Measurements from ENCODE around the gene MYLK3. TPM values are rescaled to one million over a fixed set of nuclear protein-coding genes. Genes with fewer than 3 reads are reported as not detected.

Gene MYLK3
- total RNA-seq, 1 donor from 2014 or later, result 0.49 TPM

DNA sequence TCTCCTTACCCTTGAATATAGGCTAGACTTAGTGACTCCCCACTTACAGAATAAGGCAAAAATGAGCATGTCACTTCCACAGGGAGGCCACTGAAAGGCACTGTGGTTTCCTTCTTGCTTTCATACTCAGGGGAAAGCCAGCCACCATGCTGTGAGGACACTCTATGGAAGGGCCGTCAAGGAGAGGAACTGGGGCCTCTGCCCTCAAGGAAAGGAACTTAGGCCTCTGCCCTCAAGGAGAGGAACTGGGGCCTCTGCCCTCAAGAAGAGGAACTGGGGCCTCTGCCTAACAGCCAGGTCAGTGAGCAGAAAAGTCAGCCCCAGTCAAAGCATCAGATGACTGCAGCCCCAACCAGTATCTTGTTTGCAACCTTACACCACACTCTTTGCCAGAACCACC lies 89.2 kb downstream of the MYLK3 start:
- TF ChIP-seq, protein P1, sequence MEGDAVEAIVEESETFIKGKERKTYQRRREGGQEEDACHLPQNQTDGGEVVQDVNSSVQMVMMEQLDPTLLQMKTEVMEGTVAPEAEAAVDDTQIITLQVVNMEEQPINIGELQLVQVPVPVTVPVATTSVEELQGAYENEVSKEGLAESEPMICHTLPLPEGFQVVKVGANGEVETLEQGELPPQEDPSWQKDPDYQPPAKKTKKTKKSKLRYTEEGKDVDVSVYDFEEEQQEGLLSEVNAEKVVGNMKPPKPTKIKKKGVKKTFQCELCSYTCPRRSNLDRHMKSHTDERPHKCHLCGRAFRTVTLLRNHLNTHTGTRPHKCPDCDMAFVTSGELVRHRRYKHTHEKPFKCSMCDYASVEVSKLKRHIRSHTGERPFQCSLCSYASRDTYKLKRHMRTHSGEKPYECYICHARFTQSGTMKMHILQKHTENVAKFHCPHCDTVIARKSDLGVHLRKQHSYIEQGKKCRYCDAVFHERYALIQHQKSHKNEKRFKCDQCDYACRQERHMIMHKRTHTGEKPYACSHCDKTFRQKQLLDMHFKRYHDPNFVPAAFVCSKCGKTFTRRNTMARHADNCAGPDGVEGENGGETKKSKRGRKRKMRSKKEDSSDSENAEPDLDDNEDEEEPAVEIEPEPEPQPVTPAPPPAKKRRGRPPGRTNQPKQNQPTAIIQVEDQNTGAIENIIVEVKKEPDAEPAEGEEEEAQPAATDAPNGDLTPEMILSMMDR (IDR thresholded peaks at IDR 0.05; ENCODE audit: partially characterized antibody, unreplicated experiment), result no peak
- DNase-seq, result no peak
- Mint-ChIP-seq H3K4me1 (ENCODE audit: low read depth, unreplicated experiment) (peaks cover 2% of the 10 kb centered on the region), H3K9me3 (ENCODE audit: unreplicated experiment) (peaks cover 11% of the 10 kb centered on the region), H3K4me3 (ENCODE audit: unreplicated experiment) (no peak overlapping the region), H3K27me3 (ENCODE audit: unreplicated experiment) (peaks cover 2% of the 10 kb centered on the region), H3K27ac (ENCODE audit: unreplicated experiment) (no peak overlapping the region), H3K36me3 (ENCODE audit: unreplicated experiment) (peaks cover 15% of the 10 kb centered on the region)

Other genes with a start within 250 kb of the MYLK3 start
- 2.4 TPM for gene SHCBP1, start 127.0 kb downstream of the MYLK3 start, total RNA-seq (ENCODE audit: unreplicated experiment)
- 111 TPM for gene VPS35, start 59.2 kb downstream of the MYLK3 start, total RNA-seq (ENCODE audit: unreplicated experiment)
- 30.1 TPM for gene ORC6, start 58.7 kb downstream of the MYLK3 start, total RNA-seq (ENCODE audit: unreplicated experiment)
- gene C16orf87, start 82.8 kb upstream of the MYLK3 start, total RNA-seq (ENCODE audit: unreplicated experiment), result 15.8 TPM
- 70.7 TPM for gene GPT2, start 136.0 kb upstream of the MYLK3 start, total RNA-seq (ENCODE audit: unreplicated experiment)
- 95.8 TPM for gene DNAJA2, start 225.3 kb upstream of the MYLK3 start, total RNA-seq (ENCODE audit: unreplicated experiment)